ENCODE measurements around the gene KCNH1.
"Not testable (repeated sequence)": the region's sequence is repeated elsewhere in the genome, so short reads cannot be mapped to it uniquely, and the experiment has no call there.

KCNH1 gene

GRCh38 chr1:211099393-211099792, 34.6 kb downstream of the KCNH1 start:
- DNase-seq, result no peak

- no peak for DNase-seq
Observed at GRCh38 chr1:211095381-211095780, 38.6 kb downstream of the KCNH1 start.

DNA sequence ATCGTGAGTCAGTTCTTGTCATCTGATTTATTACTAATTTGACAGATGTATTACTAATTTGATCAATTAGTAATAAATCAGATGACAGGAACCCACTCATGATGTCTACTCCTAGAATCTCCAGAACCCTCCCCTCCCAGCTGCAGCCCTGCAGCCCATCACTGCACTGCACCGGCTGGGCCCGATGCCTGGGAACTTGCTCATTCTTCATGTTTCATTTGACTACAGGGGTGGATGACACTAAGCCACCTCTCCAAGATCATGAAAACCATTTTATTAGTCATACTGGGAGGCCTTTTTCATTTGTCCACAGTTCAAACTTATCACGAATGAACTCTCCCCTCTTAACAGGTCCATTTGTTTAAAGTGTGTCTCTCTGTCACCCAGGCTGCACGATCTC, 41.0 kb downstream of the KCNH1 start:
- DNase-seq, result no peak

DNA sequence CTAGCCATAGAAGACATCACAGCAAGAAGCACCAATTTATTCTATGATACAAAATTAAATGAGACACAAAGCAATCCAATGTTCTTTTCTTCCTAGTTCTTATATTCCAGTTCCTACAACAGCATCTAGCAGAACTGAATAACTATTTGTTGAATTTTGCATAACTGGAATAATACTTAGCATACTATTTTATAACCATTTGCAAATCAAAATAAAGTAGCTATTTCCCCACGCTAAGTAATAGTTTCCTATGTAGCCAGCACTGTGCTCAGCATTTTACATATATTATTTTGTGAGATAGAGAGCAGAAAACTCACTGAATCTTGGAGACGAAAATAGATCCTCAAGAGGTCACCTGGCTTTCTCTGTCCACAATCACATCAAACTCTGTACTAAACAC, 42.1 kb downstream of the KCNH1 start:
- DNase-seq, result no peak

GRCh38 chr1:211089536-211089935, 44.4 kb downstream of the KCNH1 start:
- no peak for DNase-seq

DNA sequence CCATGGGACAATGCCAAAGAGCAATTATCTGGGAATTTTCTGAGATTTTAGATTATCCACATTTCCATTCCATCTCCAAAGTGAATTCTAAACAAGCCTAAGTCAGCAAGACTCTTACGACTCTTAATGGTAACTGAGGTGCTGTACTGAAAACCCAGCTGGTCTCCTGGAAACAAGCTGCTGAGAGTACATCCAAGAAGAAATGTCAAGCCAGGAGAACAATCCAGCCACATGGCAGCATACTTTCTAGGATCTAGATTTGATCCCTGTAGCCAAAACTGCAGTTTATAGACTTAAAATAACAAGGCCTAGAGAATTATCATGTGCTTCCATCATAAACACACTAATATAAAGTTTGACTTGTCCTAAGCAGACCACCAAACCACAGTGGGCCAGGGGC, 45.8 kb downstream of the KCNH1 start:
- no peak for DNase-seq

DNA sequence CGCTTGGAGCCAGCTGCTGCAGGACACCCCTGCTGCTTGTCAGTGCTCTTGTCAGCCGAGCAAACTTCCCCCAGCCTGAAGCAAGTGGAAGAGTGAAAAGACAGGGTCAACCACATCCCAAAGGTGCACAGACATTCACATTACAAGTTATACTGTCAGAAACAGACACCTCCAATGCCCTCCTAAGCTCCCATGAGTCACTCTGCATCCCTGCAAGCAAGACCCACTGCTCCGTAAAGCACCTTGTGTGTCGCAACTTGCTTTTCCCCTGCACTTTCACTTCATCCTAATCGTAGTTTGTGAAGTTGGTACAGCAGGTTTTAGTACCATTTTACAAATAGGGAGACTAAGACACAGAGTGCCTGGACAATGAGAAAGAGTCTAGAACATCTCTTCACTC, 51.1 kb downstream of the KCNH1 start:
- peak; percentile 7 for DNase-seq

GRCh38 chr1:211081447-211081846, 52.5 kb downstream of the KCNH1 start:
- DNase-seq, result not testable (repeated sequence)

- DNase-seq, result no peak
Observed at GRCh38 chr1:211068976-211069375, 65.0 kb downstream of the KCNH1 start.

- no peak for DNase-seq
Observed at GRCh38 chr1:211066781-211067384, 67.1 kb downstream of the KCNH1 start.

DNA sequence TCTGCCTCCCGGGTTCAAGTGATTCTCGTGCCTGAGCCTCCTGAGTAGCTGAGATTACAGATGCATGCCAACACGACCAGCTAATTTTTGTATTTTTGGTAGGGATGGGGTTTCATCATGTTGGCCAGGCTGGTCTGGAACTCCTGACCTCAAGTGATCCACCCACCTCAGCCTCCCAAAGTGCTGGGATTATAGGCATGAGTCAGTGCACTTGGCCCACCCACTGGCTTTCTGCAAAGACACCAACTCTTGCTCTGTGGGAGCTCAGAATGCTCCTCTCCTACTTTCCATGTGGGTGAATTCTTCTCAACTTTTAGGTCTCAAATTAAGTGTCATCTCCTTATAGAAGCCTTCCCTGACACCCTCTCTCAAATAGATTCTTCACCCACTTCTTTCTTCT, 92.1 kb downstream of the KCNH1 start:
- DNase-seq, result not testable (repeated sequence)

- DNase-seq, result peak; percentile 75
Observed at GRCh38 chr1:211037095-211037494, 96.9 kb downstream of the KCNH1 start.

DNA sequence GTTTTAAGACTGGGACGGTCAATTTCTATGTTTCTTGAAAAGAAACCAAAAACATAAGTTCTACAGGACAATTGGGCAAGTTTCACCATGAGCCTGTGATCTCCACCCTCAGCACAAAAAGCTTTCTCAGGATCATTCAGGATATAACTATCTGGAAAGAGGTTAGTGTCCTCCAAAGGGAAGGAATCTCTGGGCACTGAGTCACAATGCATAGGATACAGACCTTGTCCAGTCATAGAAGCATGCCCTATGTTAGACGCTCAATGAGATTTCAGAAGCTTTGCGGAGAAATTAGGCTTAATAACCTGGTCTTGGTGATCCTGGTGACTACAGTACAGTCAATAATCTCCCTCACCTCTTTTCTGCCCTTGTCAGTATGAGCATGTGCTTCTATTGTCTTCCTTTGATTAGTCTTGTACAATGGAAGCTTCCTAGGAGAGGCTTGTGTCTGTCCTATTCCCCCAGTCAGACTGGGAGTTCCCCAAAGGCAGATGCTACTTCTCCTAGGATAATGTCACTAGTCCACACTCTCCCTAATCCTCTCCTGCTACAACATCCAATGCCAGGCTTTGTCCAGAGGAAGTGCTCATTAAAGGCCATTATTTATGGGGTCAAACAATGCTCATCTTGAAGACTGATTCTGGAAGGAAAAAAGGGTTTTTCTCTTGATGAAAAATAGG, 97.4 kb downstream of the KCNH1 start:
- no peak for DNase-seq

- no peak for DNase-seq
Observed at GRCh38 chr1:211035821-211036380, 98.0 kb downstream of the KCNH1 start.

- DNase-seq, result no peak
Observed at GRCh38 chr1:211033921-211034525, 99.9 kb downstream of the KCNH1 start.

DNA sequence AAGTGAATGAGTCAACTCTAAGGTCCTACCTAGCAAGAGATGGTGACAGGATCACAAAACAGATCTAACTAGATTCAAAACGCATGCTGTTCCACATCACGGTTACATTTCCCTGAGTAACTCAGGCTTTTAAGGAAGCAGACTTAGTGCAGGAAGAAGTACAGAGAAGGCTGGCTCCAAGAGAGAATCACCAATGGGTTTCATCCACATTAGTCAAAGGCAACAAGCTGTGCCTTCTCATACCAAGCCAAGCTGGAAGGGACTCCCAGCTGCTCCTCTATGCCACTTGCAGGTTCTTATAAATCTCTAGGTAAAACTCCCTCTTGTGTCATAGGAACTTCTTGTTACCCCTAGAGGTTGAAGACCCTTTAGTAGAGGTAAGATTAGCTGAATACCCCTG, 109.0 kb downstream of the KCNH1 start:
- DNase-seq, result no peak

DNA sequence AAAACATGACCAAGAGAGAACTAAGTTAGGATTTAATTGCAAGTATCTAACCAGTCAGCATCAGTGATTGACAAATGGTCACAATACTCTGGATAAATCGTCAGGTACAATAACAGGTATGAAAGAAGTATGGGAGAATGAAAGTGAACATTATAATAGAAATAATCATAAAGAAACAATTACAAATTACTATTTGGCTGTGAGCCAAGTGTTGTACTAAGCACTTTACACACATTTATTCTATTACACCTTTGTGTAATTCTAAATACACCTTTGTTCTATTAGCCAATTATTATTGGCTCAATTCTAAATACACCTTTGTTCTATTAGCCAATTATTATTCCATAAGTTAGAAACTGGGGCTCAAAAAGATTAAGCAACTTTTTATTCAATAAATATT, 114.7 kb downstream of the KCNH1 start:
- DNase-seq, result no peak

GRCh38 chr1:211018690-211019089, 115.3 kb downstream of the KCNH1 start:
- no peak for DNase-seq

DNA sequence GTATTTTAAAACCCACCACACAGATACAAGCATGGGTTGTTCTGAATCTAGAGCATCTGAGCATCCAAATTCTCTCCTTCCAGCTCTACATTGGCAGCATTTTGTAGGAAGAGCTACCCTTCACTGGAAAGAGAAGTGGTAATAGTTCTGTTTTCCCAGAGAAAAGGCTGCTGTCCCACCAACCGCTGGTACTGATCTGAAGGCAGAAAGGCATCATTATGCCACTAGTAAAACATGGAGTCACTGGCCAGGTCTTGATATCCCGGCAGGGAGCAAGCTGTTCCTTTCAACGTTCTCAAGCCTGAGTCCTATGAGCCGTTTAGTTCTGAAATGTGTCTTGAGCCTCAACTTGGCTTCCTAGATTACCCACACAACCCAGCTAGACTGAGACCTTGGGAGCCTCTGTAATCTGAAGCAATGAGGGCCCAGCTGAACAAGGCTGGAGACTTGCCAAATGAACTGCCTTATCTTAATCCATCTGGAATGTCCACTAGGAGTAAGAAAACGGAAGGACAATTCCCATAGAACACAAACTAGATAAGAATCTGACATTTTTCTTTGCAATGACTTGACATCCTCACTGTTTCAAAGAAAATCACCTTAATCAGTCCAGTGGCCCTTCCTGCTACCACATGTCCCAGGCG, 116.8 kb downstream of the KCNH1 start:
- DNase-seq, result no peak

- DNase-seq, result no peak
Observed at GRCh38 chr1:211014275-211014674, 119.7 kb downstream of the KCNH1 start.

GRCh38 chr1:211013346-211014240, 120.4 kb downstream of the KCNH1 start:
- DNase-seq, result no peak

GRCh38 chr1:211011128-211011527, 122.8 kb downstream of the KCNH1 start:
- DNase-seq, result not testable (repeated sequence)

GRCh38 chr1:211009944-211010343, 124.0 kb downstream of the KCNH1 start:
- DNase-seq, result no peak
